Lower lobe of right lung (tissue), 2 donors: Measurements from ENCODE around the gene FOXK2. TPM values are rescaled to one million over a fixed set of nuclear protein-coding genes. Genes with fewer than 3 reads are reported as not detected.

Experiments used
- ATAC-seq, 2 donors: fragments of 200-7000 bp; cut with Tn5 transposase; one replicate each; pipeline ENCODE4 v1.9.1; 2020 to 2022; ENCODE audit warnings: mild to moderate bottlenecking in 2 of 2, moderate library complexity in 2 of 2
- DNase-seq: peaks from one replicate; pipeline ENCODE4 v3.0.0-alpha.2; 2020
- H3K27ac ChIP-seq: fragments of 200-600 bp; one replicate; pipeline ENCODE4 v1.8.0; 2022
- H3K27me3 ChIP-seq: fragments of 200-600 bp; one replicate; pipeline ENCODE4 v1.8.0; 2022; ENCODE audit warnings: low read depth
- H3K36me3 ChIP-seq: fragments of 200-600 bp; one replicate; pipeline ENCODE4 v1.8.0; 2022; ENCODE audit warnings: mild to moderate bottlenecking
- H3K4me1 ChIP-seq: fragments of 200-600 bp; one replicate; pipeline ENCODE4 v1.8.0; 2022
- H3K4me3 ChIP-seq: fragments of 200-600 bp; one replicate; pipeline ENCODE4 v1.8.0; 2022; ENCODE audit warnings: mild to moderate bottlenecking
- H3K9me3 ChIP-seq: fragments of 200-600 bp; one replicate; pipeline ENCODE4 v1.8.0; 2022
- CTCF ChIP-seq: fragments of 200-600 bp; IDR thresholded peaks from one replicate; pipeline ENCODE4 v1.8.0; 2022; ENCODE audit warnings: antibody characterized with exemption, mild to moderate bottlenecking
- intact Hi-C: fragments of 100-400 bp; cut with DNase I; formaldehyde crosslinking; loops from one replicate; pipeline ENCODE4 v1.11.0; 2022
- total RNA-seq: library from RNA; stranded (reverse); fragmentation: NEBNext Ultra II Directional; extraction: Animal tissue kit (Norgen Biotek cat#: 25700); gene quantifications from one replicate; pipeline ENCODE4 v1.2.1, GENCODE V29; 2021
- donor health status: DM: no; HTN: yes; CAD: no; lungs with severe emphysema.

Gene FOXK2
- total RNA-seq, 1 donor from 2014 or later = 60.1 TPM

GRCh38 chr17:82633343-82633742 lies 113.8 kb downstream of the FOXK2 start:
- DNase-seq = no peak
- ATAC-seq = no peak
- Histone ChIP-seq H3K4me1 (no peaks in the 10 kb centered on the region), H3K27me3 (no peaks in the 10 kb centered on the region), H3K4me3 (no peak overlapping the region), H3K9me3 (no peaks in the 10 kb centered on the region), H3K36me3 (peaks cover 44% of the 10 kb centered on the region), H3K27ac (no peak overlapping the region)
- intact Hi-C loops = no loop called here
- no peak for TF ChIP-seq CTCF

- intact Hi-C loops = no loop called here
Observed at GRCh38 chr17:82636626-82637598, 117.4 kb downstream of the FOXK2 start.

GRCh38 chr17:82638183-82638773 lies 118.7 kb downstream of the FOXK2 start:
- Histone ChIP-seq H3K27ac (no peak overlapping the region), H3K9me3 (no peaks in the 10 kb centered on the region), H3K4me3 (no peak overlapping the region), H3K4me1 (no peaks in the 10 kb centered on the region), H3K36me3 (peaks cover 57% of the 10 kb centered on the region), H3K27me3 (no peaks in the 10 kb centered on the region)
- intact Hi-C loops = no loop called here
- ATAC-seq = no peak
- no peak for TF ChIP-seq CTCF
- DNase-seq = no peak

More at GRCh38 chr17:82636626-82637598, 117.4 kb downstream of the FOXK2 start:
- no peak overlapping the region for H3K4me3 ChIP-seq
- H3K9me3 ChIP-seq = no peaks in the 10 kb centered on the region
- ATAC-seq = peak in 1 of 2 donors; percentile 18
- no peak for TF ChIP-seq CTCF
- H3K27me3 ChIP-seq = no peaks in the 10 kb centered on the region
- H3K36me3 ChIP-seq = peaks cover 47% of the 10 kb centered on the region
- H3K27ac ChIP-seq = no peak overlapping the region
- H3K4me1 ChIP-seq = no peaks in the 10 kb centered on the region
- DNase-seq = peak; percentile 14

GRCh38 chr17:82639628-82640027 lies 120.1 kb downstream of the FOXK2 start:
- Histone ChIP-seq H3K27ac (no peak overlapping the region), H3K4me3 (no peak overlapping the region), H3K27me3 (no peaks in the 10 kb centered on the region), H3K36me3 (peaks cover 56% of the 10 kb centered on the region), H3K9me3 (no peaks in the 10 kb centered on the region), H3K4me1 (no peaks in the 10 kb centered on the region)
- DNase-seq (peak; percentile 42), ATAC-seq (peak; percentile 38 to 50)
- TF ChIP-seq CTCF = no peak
- intact Hi-C loops = no loop called here

GRCh38 chr17:82640036-82640435 lies 120.5 kb downstream of the FOXK2 start:
- no peak for TF ChIP-seq CTCF
- DNase-seq (peak; percentile 0), ATAC-seq (no peak)
- Histone ChIP-seq H3K4me1 (no peaks in the 10 kb centered on the region), H3K4me3 (no peak overlapping the region), H3K27me3 (no peaks in the 10 kb centered on the region), H3K9me3 (no peaks in the 10 kb centered on the region), H3K36me3 (peaks cover 56% of the 10 kb centered on the region), H3K27ac (no peak overlapping the region)
- intact Hi-C loops = no loop called here
